Dedifferentiated amniotic fluid mesenchymal stem cell (primary cell): Measurements from ENCODE around the gene DGKB.

Source experiments
- DNase-seq: peaks from one replicate; pipeline ENCODE4 v3.0.0-alpha.2; 2016; ENCODE audit errors: extremely low spot score

The DGKB gene

DNA sequence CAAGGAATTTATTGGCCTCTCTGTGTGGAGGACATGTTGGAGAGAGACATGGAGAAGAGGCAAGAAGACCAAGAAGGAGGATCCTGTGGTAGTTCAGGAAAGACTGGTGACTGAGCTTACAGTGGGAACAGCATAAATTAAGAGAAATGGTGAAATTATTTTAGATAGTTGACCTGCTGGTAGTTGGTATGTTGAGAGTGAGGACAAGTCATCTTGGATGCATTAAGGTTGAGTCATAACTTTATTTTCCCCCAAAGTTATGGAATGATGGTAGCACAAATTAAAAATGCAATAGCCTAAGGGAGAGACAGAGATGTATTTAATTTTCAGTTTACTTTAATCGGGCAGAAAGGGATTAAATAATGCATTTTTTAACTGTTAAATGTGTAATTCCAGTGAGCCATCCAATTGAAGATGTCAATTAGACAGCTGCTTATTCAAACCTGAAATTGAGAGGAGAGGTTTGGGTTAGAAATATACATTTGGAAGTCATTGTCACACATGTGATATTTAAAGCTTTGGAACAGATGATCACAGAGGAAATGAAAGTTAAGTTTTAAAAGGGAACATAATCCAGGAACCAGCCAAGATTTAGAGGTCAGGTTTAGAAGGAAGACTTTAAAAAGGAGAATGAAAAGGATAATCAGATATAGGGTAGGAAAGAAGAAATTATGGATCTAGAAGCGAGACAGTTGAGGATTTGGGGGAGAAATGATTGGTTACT is 80.6 kb downstream of the DGKB start:
- DNase-seq = no peak

DNA sequence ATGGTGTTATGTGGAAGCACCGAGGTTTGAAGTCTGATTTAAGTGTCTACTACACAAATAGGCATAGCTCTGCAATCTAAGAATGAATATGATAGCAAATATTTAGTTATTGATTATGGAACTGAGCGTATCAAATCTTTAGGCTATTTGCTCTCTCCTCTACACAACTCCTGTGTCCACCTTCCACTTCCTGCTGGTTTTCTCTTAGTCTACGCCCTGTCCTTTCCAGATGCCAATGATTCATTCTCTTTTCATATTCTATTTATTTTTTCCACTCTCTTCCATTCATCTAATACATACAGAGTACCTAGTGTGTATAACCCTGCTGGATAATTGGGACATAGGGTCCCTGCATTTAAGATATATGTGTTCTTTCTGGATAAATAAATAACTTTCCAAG is 83.7 kb downstream of the DGKB start:
- no peak for DNase-seq

DNA sequence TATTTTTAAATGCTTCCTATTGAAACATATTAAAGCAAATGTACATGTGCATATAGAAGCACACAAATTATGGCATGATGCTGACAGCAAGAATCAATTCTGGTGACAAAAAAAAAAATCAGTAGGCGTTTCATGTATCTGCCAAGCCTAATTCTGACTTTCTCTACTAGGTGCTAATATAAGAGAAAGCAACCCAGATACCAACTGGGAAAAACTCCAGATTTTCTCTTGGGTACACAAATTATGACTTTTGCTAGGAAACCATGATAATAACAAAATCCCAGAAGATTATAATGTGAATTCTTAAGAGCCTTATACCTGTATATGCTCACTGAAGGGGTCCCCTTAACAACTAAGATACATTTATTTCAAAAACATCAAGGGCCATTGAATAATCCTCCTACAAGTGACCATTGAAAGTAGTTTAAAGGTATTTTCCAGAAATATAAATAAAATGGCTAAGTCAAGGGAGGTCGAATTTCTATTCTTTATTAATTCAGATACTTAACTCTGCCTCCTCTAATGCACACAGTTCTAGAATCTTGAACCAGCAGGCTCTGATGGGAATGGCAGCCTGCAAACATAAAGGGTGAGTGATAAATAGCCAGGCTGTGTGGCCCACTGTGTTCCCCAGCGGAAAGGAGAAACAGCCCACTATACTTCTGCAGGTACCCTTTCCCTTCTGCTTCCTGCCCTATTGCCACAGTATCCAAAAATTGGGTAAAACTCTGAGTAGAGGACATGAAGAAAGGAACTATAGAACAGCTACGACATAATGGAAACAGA is 84.5 kb downstream of the DGKB start:
- DNase-seq = no peak

DNA sequence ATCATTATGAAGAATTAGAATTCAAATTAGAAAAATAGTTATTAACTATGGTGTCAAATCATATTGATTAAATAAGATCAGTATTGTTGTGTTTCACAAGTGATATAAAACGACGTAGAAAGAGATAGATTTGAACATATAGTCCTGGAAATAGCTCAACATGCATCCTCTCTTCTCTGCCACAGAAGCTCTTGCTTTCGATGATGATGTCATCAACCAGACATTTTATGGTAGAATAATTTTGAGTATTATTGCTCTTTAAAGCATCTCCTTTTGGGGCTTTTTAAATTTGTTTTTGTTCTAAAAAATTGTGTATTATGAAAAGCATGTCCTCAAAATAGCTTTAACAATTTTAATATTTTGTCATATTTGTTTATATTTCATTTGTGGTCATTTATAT is 95.0 kb downstream of the DGKB start:
- no peak for DNase-seq

DNA sequence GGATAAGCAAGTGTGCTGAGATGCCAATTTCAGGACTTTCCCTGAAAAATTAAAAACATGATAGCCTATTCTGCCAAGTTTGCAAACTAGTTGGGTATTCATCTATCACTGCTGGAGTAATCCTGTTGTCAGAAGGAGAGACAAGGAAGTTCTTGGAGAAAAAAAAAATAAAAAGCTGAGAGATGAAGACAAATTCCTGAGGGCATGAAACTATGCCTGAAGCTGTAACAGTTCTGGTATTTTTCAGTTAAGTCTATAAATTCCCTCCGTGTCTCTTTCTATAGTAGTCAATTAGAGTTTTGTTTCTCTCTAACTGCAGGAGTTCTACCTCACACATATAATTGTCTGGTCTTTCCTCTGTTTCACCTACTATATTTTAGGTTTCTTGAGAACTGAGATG is 95.7 kb downstream of the DGKB start:
- DNase-seq = peak; percentile 47

DNA sequence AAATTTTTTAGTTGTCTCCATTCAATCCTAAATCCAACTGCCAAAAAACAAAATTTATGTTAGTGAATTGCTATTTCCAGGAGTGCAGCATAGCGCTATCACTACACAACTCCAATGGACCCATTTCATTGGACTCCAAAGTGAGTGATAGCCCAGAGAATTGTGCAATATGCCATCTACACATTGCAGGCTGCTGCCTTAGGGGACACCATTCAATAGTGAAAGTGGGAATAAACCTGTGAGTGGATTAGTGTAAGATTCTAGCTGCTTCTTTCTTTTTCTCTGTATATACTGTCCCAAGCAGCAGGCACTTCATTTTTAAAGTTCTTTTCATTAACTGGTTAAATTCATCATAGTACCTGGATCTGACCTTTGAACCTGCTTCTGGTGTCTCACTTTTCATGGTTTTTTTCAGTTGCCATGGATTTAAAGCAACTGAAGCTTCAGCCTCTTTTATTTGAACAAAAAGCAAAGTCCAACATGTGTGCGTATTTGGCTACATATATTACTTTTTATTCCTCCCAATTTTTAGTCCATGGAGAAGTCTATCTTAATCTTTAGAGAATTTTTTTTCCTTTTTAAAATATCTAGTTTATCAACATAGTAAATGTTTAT is 97.3 kb downstream of the DGKB start:
- no peak for DNase-seq

DNA sequence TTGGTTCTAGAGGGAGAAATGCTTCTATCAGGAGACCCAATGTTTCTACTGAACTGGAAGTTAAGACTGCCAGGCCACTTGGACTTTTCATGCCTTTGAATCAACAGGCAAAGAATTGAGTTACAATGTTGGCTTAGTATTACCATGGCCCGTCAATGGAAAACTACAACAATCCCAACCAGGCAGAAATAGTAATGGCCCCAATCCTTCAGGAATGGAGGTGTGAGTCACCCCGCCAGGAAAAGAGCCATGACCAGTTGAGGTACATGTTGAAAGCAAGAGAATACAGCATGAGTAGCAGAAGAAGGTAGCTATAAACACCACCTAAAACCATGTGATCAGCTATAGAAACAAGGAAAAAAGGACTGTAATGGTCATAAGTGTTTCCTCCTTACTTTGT is 101.9 kb downstream of the DGKB start:
- no peak for DNase-seq

DNA sequence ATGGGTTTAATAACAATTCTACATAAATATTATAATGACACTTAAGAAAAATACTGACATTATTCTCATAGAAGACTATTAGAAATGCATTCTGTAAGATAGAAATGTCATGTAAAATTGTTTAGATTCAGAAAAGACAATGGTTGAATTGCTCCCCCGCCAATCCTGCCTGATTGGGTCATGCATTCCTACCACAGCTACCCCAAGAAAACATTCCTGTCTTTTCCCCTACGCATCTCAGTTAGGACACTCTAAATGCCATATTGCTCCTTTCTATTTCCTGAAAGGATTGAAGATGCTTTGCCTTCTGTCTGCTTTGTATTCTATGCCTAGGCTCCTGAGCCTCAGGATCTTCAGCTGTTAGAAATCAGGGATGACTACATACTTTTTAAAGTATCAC is 109.4 kb downstream of the DGKB start:
- DNase-seq = no peak

DNA sequence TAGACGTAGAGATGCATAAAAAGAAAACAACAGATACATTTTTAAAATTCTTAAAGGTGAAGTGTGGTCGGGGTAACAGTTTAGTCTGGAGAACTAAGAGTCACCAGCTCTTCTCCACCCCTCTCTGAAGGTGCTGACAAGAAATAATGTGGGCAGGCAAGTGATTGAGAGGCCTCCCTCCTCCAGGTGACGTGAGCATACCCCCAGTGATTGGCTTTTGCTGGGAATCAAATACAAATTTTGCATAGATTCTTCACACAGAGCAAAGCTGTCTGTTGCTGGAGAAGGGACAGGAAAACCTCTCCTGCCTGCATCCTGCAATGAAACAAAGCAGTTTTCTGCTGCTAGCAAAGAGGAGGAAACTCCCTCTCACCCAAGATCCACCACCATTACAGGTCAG is 115.0 kb downstream of the DGKB start:
- no peak for DNase-seq

DNA sequence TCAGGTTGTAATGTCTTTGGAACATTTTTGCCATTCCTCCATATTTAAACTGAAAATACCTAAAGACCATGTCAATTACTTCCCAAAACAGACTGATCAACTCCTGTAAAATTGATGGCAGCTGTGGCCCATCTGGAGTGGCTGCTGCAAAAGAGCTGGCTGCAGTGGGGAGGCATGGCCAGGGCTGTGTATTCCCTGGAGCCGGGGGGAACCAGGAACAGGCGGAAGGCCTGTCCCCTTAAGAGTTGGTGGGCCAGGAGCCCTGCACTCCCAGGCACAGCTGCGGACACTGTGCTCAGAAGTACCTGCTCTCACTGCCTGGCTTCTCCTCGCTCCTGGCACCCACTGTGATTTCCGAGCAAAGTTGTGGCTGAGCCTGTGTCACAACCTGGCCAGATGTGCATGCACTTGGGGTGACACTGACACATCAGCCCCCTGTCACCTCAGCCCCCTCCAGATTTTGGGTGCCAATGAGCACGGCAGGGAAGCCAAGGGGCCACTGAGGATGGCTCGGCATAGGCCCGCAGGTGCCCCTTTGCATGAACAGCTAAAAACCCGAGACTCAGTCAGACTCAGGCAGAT is 116.1 kb downstream of the DGKB start:
- DNase-seq = no peak

DNA sequence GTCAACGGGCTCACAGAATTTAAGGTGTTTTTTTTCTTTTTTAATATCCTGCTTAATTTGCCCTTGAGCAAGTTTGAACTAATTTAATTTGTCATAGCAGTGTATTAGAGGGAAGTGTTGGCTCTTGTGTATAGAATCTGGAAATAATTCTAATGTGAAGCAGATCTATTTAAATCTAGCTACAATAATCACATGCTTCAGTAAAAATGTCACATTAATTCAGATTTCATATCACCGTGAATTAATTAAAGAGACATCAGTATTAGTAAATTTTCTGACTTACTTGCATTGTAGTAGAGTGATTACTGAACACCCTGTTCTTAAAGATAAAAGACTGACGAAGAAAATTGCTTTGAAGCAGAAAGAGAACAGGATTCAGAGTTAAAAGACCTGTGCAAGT is 124.7 kb downstream of the DGKB start:
- no peak for DNase-seq

DNA sequence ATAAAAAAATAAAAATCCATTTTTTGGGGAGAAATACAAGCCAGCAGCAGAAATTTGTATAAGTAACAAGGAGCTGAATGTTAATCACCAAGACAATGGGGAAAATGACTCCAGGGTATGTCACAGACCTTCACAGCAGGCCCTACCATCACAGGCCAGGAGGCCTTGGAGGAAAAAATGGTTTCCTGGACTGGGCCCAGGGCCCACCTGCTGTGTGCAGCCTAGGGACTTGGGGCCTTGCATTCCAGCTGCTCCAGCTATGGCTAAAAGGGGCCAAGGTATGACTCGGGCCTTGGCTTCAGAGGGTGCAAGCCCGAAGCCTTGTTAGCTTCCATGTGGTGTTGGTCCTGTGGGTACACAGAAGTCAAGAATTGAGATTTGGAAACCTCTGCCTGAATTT is 126.3 kb downstream of the DGKB start:
- no peak for DNase-seq

DNA sequence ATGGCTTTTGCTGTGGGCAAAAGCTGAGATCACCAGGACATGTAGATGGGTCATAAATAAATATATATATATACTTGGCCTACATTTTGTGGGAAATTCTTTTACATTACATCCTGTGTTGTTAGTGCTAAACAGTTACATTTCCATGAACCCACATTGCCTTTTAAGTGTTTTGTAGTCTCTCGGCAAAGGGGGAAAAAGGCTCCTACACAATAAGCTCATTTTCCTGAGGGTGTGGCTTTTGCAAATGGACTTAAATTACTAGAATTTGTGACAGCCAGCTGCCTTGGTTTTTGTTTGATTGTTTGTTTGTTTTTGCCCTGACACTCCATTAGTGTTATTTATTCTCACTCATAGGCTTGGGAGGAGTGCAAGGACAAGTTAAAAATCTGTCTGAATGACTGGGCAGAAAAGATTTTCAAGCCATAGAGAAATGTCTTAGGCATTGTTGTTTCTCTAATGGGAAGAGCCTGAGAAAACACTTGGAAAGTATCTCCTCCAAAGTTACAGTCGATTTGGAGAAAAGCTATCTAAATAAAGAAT is 128.8 kb downstream of the DGKB start:
- DNase-seq = no peak

DNA sequence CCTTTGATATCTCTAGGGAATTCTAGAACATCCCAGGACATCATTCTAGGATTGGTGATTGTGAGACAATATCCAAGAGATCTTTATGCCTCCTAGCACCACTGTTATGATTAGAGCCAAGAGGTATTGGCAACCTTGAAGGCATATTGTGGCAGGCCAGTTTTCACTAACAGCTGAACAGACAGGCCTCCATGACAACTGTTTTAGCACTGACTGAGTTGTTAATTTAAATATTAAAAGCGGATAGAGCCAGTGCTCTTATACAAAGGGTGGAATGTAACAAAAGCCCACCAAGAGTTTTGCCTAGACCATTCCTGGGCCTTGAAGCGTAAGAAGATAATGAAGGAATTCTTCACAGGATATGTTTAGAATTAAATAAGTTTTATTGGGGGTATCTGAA is 131.9 kb downstream of the DGKB start:
- DNase-seq = no peak

DNA sequence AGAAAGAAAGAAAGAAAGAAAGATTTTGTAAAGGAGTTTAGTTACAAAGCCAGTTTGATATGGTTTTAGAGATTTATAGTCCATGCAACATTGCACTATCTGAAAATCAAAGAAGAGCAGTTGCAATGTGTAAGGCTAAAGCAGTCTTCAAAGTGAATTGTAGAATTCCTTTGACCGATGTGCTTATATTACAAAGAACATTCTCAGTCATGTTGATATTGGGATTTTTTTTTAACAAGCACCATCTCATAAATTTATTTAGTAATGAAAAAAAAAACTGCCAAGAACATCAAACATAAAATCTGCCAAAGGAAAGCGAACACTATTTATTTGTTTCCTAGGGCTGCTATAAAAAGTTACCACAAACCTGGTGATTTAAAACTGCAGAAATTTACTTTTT is 133.3 kb downstream of the DGKB start:
- DNase-seq = no peak

DNA sequence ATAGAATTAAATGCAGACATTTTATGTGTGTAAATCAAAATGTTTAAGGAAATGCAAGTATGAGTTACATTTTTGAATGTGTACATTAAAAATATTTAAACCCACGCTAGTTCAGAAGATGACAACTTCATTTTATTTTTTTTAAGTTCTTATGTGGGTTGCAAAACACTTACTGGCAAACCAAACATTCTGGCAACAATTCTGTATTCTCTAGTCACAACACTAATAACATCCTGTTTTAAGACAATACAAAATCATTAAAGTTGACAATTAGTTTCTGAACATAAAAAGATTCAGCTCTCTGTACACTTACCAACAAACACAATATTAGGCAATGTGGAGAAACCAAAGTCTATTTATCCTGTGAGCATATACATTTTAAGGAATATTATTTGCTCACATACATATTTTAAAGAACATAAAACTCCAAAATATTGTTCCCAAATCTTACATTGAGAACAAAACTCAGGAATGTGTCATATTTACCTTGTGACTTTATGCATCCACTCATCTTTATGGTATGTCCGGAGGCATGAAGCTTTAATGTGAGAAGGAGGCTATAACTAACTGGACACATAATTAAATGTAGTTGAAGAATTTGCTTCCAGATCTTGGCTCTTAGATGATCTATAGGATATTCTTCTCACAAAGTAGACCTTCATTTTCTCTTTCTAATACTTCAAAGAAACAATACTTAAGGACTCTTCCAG is 134.7 kb downstream of the DGKB start:
- DNase-seq = no peak

DNA sequence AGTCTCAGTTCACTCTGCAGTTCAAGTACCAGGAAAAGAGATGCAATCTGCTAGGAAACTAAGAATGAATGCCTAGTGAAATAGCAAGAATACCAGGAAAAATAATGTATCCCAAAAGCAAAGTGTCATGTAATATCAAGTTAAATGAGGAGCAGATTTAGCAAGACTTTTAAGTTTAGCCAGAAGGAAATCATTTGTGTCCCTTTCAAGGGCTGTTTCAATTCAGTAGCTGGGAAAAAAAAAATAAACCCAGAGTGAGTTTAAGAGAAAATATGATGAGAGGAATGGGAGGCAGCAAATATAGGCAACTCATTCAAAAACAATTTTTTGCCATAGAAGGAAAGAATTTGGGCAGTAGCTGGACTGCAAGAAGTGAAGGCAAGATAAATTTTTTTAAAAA is 135.8 kb downstream of the DGKB start:
- DNase-seq = peak; percentile 31

DNA sequence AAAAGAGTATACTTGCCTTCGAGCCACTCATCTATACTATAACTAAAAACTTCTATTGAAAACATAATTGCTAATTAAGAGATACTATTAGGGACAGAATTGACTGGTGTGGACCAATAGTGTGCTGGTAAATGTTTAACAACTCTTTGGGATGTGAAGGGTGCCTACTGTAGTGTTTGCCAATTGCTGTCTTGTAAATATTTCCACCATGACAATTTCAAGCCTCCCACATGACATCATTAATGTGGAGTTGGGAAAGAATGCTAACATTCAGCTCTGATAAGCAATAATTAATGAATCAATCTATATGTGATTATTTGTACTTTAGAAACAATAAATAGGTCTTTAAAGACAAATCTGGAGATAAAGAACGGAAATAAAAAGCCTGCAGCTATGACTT is 136.8 kb downstream of the DGKB start:
- DNase-seq = no peak

DNA sequence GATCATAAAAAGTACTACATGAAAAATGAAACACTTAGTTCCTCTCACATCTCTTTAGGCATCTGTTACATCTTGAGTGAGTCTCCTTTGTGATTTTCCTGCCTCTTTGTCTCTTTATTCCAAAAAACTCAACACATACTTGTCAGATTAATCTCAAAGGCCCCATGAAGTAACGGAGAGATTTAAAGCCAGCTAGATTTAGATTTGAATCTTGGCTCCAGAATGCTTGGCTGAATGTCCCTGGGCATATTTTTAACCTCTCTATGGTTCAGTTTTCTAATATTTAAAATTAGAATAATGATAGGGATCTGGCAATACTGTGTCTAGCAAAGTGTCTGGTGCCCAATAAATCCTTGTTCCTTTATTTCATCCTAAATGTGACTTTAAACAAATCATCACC is 140.0 kb downstream of the DGKB start:
- DNase-seq = no peak

DNA sequence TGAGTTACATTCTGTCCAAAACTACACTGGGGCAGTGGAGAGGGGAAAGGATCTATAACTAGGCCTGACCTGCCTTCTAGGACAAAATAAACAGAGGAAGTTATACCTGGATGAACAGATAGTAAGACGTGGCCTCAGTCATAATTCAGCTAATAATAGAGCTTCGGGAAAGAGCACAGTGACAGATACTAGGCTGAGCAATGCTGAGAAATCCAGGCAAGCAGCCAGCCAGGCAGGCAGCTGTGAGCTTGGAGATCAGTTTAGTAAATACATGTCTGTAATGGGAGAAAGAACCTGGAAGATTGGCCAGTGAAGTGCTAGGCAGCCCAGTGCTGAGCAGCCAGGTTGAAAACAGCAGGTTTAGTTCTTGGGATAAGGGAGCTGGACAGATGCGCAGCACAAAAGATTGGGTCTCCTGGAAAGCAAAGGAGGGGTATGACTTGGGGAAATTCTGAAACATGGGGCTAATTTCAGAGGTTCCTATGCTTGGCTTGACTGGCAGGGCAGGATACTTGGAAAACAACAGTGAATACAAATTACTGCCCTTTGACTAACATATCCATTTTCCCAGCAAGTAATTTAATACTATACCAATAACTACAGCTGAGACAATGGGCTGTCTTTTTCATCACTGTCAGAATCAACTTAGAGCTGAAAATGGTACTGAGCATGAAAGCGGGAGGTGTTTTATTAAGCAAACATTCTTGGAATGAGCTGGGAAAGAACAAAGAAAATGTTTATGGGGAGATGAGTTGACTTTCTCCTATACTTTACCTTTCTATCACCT is 140.8 kb downstream of the DGKB start:
- peak; percentile 73 for DNase-seq
